Esophagus muscularis mucosa (tissue), 4 donors: ENCODE data around the gene MTREX. TPM values are rescaled to one million over a fixed set of nuclear protein-coding genes. Genes with fewer than 3 reads are reported as not detected.

Experiments
- DNase-seq: peaks from one replicate; pipeline ENCODE4 v3.0.0-alpha.2; 2017; ENCODE audit errors: extremely low spot score
- H3K27ac ChIP-seq, 4 donors: fragments of 200-600 bp; sonication (generic); replicated peaks in 1 of 4; 1 replicate in 3 of 4; 2 replicates in 1 of 4; pipeline ENCODE4 v1.5.1; 2016 to 2019; ENCODE audit warnings: mild to moderate bottlenecking in 1 of 4
- H3K27me3 ChIP-seq, 4 donors: fragments of 200-600 bp; sonication (generic); one replicate each; pipeline versions ENCODE4 v1.5.1 to v1.6.0; 2016 to 2019
- H3K36me3 ChIP-seq, 4 donors: fragments of 200-600 bp; sonication (generic); one replicate each; pipeline ENCODE4 v1.5.1; 2016 to 2019
- H3K4me1 ChIP-seq, 4 donors: fragments of 200-600 bp; sonication (generic); one replicate each; pipeline ENCODE4 v1.5.1; 2016 to 2019
- H3K4me3 ChIP-seq, 4 donors: fragments of 200-600 bp; sonication (generic); 1 replicate in 2 of 4; 2 replicates in 2 of 4; pipeline ENCODE4 v1.5.1; 2016 to 2019; ENCODE audit warnings: mild to moderate bottlenecking in 4 of 4, moderate library complexity in 1 of 4
- H3K9me3 ChIP-seq, 4 donors: fragments of 200-600 bp; sonication (generic); 1 replicate in 3 of 4; 2 replicates in 1 of 4; pipeline ENCODE4 v1.5.1; 2016 to 2019
- CTCF ChIP-seq, 3 experiments: fragments of 200-600 bp in 2 of 3; fragments of 450-650 bp in 1 of 3; sonication (generic) in 2 of 3; IDR thresholded peaks; one replicate each; pipeline ENCODE4 v1.5.1; 2017 to 2019; ENCODE audit warnings: antibody characterized with exemption in 3 of 3, mild to moderate bottlenecking in 2 of 3, moderate library complexity in 1 of 3
- EP300 ChIP-seq: sonication (generic); formaldehyde crosslinking; IDR thresholded peaks from one replicate; pipeline ENCODE4 v1.6.1; 2017; ENCODE audit warnings: antibody characterized with exemption
- POLR2A ChIP-seq: fragments of 450-650 bp; IDR thresholded peaks from one replicate; pipeline ENCODE4 v1.6.1; 2017; ENCODE audit warnings: antibody characterized with exemption, moderate library complexity, mild to moderate bottlenecking, low read depth
- POLR2AphosphoS5 ChIP-seq, 2 donors: sonication (generic); formaldehyde crosslinking; IDR thresholded peaks; one replicate each; pipeline ENCODE4 v1.6.1; 2017; ENCODE audit warnings: antibody characterized with exemption in 2 of 2
- WGBS: methylation state at CpG from one replicate; pipeline ENCODE4 v1.1.5; 2018; 5-methylcytosine and 5-hydroxymethylcytosine counted together
- intact Hi-C: fragments of 100-400 bp; cut with DNase I; formaldehyde crosslinking; loops from one replicate; pipeline ENCODE4 v1.15.1; 2023
- total RNA-seq, 4 donors: library from RNA; depleted of rRNA; stranded (reverse); fragments of >200 nt; gene quantifications; one replicate each; pipeline versions ENCODE4 v1.1.0 to v1.2.1, GENCODE V29; 2016

The MTREX gene
- total RNA-seq, 4 donors from 2014 or later, result 53.7 to 64.0 (median 62.3) TPM

- Histone ChIP-seq H3K36me3 (peaks cover 15 to 51% (median 20%) of the 10 kb centered on the region in 4 donors), H3K4me3 (no peak overlapping the region), H3K4me1 (peaks cover 17 to 50% (median 43%) of the 10 kb centered on the region in 4 donors), H3K27ac (peak overlapping the region in 3 of 4 donors; percentile 10 to 34 (median 28)), H3K9me3 (no peaks in the 10 kb centered on the region), H3K27me3 (no peaks in the 10 kb centered on the region)
- no peak for DNase-seq
- TF ChIP-seq CTCF (IDR thresholded peaks at IDR 0.05) (no peak), EP300 (no peak), POLR2A (no peak), POLR2AphosphoS5 (IDR thresholded peaks at IDR 0.05) (no peak)
- intact Hi-C loops, result no loop called here
Observed at GRCh38 chr5:55418994-55419968, 111.5 kb downstream of the MTREX start.

GRCh38 chr5:55421074-55421529 lies 113.3 kb downstream of the MTREX start:
- intact Hi-C loops, result no loop called here
- Histone ChIP-seq H3K27me3 (no peaks in the 10 kb centered on the region), H3K4me3 (no peak overlapping the region), H3K9me3 (no peaks in the 10 kb centered on the region), H3K36me3 (peaks cover 29 to 64% (median 35%) of the 10 kb centered on the region in 4 donors), H3K27ac (peak overlapping the region; percentile 20 to 39 (median 30)), H3K4me1 (peaks cover 17 to 44% (median 43%) of the 10 kb centered on the region in 4 donors)
- TF ChIP-seq POLR2AphosphoS5 (IDR thresholded peaks at IDR 0.05), result no peak
- no peak for TF ChIP-seq EP300
- no peak for TF ChIP-seq CTCF (IDR thresholded peaks at IDR 0.05)
- TF ChIP-seq POLR2A, result no peak
- DNase-seq, result no peak
- WGBS, result 79% methylated on average over 4 of the region's 4 CpGs

- Histone ChIP-seq H3K9me3 (no peaks in the 10 kb centered on the region), H3K4me3 (no peak overlapping the region), H3K27me3 (no peaks in the 10 kb centered on the region), H3K36me3 (peaks cover 29 to 62% (median 41%) of the 10 kb centered on the region in 4 donors), H3K4me1 (peaks cover 35 to 57% (median 40%) of the 10 kb centered on the region in 4 donors), H3K27ac (no peak overlapping the region)
- no peak for DNase-seq
- 100% methylated on average over 4 of the region's 4 CpGs for WGBS
- intact Hi-C loops, result no loop called here
- TF ChIP-seq EP300, result no peak
- TF ChIP-seq POLR2A, result no peak
- no peak for TF ChIP-seq CTCF (IDR thresholded peaks at IDR 0.05)
- no peak for TF ChIP-seq POLR2AphosphoS5 (IDR thresholded peaks at IDR 0.05)
Observed at GRCh38 chr5:55426455-55426854, 118.7 kb downstream of the MTREX start.

- no peaks in the 10 kb centered on the region for H3K9me3 ChIP-seq
- intact Hi-C loops, result no loop called here
- H3K4me1 ChIP-seq, result peaks cover 28 to 50% (median 36%) of the 10 kb centered on the region in 4 donors
- WGBS, result 76% methylated on average over 1 of the region's 1 CpG
- TF ChIP-seq CTCF (IDR thresholded peaks at IDR 0.05) (no peak), POLR2AphosphoS5 (IDR thresholded peaks at IDR 0.05) (no peak), EP300 (no peak)
- H3K27me3 ChIP-seq, result no peaks in the 10 kb centered on the region
- peaks cover 29 to 56% (median 41%) of the 10 kb centered on the region in 4 donors for H3K36me3 ChIP-seq
- H3K27ac ChIP-seq, result no peak overlapping the region
- DNase-seq, result no peak
- H3K4me3 ChIP-seq, result no peak overlapping the region
Observed at GRCh38 chr5:55427157-55427556, 119.4 kb downstream of the MTREX start.
